A549 (cell line): ENCODE results near the gene INPPL1. TPM values are rescaled to one million over a fixed set of nuclear protein-coding genes. Genes with fewer than 3 reads are reported as not detected.

Source experiments
- ATAC-seq, 2 experiments: fragments of 200-7000 bp in 1 of 2; fragments of >200 bp in 1 of 2; cut with Nextera tagmentation in 1 of 2; cut with Tn5 transposase in 1 of 2; 3 replicates each; pipeline versions ENCODE4 v1.8.0 to v1.9.1; 2018 to 2020; ENCODE audit warnings: mild to moderate bottlenecking in 1 of 2, moderate library complexity in 1 of 2
- CTCF ChIA-PET: fragments of 300-600 bp; sonication (Branson Sonifier 250); formaldehyde crosslinking; extraction: SDS; loops from one replicate; lab custom pipeline; 2021; ENCODE audit warnings: antibody characterized with exemption, inconsistent platforms; lab: Yijun Ruan, JAX
- POLR2A ChIA-PET: fragments of 350-600 bp; formaldehyde crosslinking; extraction: SDS; loops from one replicate; lab custom pipeline; 2021; ENCODE audit warnings: antibody characterized with exemption, inconsistent platforms; lab: Yijun Ruan, JAX
- DNase-seq, 2 experiments: peaks; one replicate each; pipeline versions ENCODE4 v3.0.0 to v3.0.0-alpha.2; 2011 to 2016; ENCODE audit warnings: low read depth in 1 of 2, low spot score in 1 of 2
- FAIRE-seq: peaks from 2 replicates; lab custom pipeline; 2011; peaks lifted over from hg19 to GRCh38; lab: Jason Lieb, UNC
- H3K27ac ChIP-seq, 2 experiments: fragments of >200 bp; sonication (Bioruptor Twin); formaldehyde crosslinking; 3 replicates each; pipeline ENCODE4 v1.5.1; 2016 to 2017
- H3K4me1 ChIP-seq: fragments of >200 bp; sonication (Bioruptor Twin); formaldehyde crosslinking; 3 replicates; pipeline ENCODE4 v1.6.1; 2016
- H3K4me2 ChIP-seq: fragments of >200 bp; sonication (Bioruptor Twin); formaldehyde crosslinking; 3 replicates; pipeline ENCODE4 v1.6.1; 2016
- H3K4me3 ChIP-seq: fragments of >200 bp; sonication (Bioruptor Twin); formaldehyde crosslinking; 3 replicates; pipeline ENCODE4 v1.5.1; 2016
- H3K9me3 ChIP-seq: fragments of >200 bp; sonication (Bioruptor Twin); formaldehyde crosslinking; 3 replicates; pipeline ENCODE4 v1.6.1; 2016
- CBX2 ChIP-seq: fragments of 200-600 bp; sonication (generic); IDR thresholded peaks from 2 replicates; pipeline ENCODE4 v1.6.1; 2016; ENCODE audit warnings: low read depth, mild to moderate bottlenecking, borderline replicate concordance
- CBX8 ChIP-seq: fragments of 200-600 bp; sonication (generic); IDR thresholded peaks from 2 replicates; pipeline ENCODE4 v1.6.1; 2016
- CEBPB ChIP-seq, 2 experiments: fragments of >200 bp in 1 of 2; sonication (Bioruptor Twin) in 1 of 2; formaldehyde crosslinking in 1 of 2; IDR thresholded peaks; 2 replicates each; pipeline ENCODE4 v1.6.1; 2012 to 2016
- CHD2 ChIP-seq: fragments of 150-350 bp; IDR thresholded peaks from 2 replicates; pipeline ENCODE4 v1.6.1; 2014; ENCODE audit warnings: low read length; ENCODE audit not compliant: partially characterized antibody
- CHD4 ChIP-seq: fragments of 200-600 bp; sonication (generic); IDR thresholded peaks from 2 replicates; pipeline ENCODE4 v1.6.1; 2016; ENCODE audit warnings: antibody characterized with exemption, mild to moderate bottlenecking, borderline replicate concordance
- EHMT2 ChIP-seq: fragments of 200-600 bp; sonication (generic); IDR thresholded peaks from 2 replicates; pipeline ENCODE4 v1.6.1; 2016; ENCODE audit warnings: antibody characterized with exemption, low read depth, mild to moderate bottlenecking, moderate library complexity
- ESRRA ChIP-seq: fragments of 150-350 bp; IDR thresholded peaks from 2 replicates; pipeline ENCODE4 v1.6.1; 2014; ENCODE audit warnings: mild to moderate bottlenecking, low read length, borderline replicate concordance
- GATA3 ChIP-seq: IDR thresholded peaks from 2 replicates; pipeline ENCODE4 v1.6.1; 2012; ENCODE audit warnings: borderline replicate concordance
- JUN ChIP-seq, 2 experiments: fragments of >200 bp; sonication (Bioruptor Twin); formaldehyde crosslinking; IDR thresholded peaks; 2 replicates in 1 of 2; 3 replicates in 1 of 2; pipeline ENCODE4 v1.6.1; 2016 to 2017
- KDM1A ChIP-seq: fragments of 200-600 bp; sonication (generic); IDR thresholded peaks from 2 replicates; pipeline ENCODE4 v1.6.1; 2016; ENCODE audit warnings: low read depth, mild to moderate bottlenecking
- MAFK ChIP-seq: fragments of 450-650 bp; IDR thresholded peaks from 2 replicates; pipeline ENCODE4 v1.6.1; 2014; ENCODE audit not compliant: partially characterized antibody
- MYC ChIP-seq: IDR thresholded peaks from 2 replicates; pipeline ENCODE4 v1.6.1; 2012; ENCODE audit warnings: mild to moderate bottlenecking, inconsistent platforms, low read length, improper control_type of control experiment, borderline replicate concordance
- NPAS2 ChIP-seq: fragments of 250-450 bp; sonication (Bioruptor Pico); IDR thresholded peaks from 2 replicates; pipeline ENCODE4 v1.8.0; 2022; ENCODE audit warnings: mild to moderate bottlenecking, moderate library complexity, borderline replicate concordance
- NR3C1 ChIP-seq: fragments of >200 bp; sonication (Bioruptor Twin); formaldehyde crosslinking; IDR thresholded peaks from 3 replicates; pipeline ENCODE4 v1.6.1; 2017
- POLR2A ChIP-seq: IDR thresholded peaks from 2 replicates; pipeline ENCODE4 v1.6.1; 2012; ENCODE audit warnings: mild to moderate bottlenecking, low read length
- POLR2AphosphoS2 ChIP-seq: conservative IDR thresholded peaks from 2 replicates; pipeline ENCODE4 v1.6.1; 2012; ENCODE audit warnings: low read length, improper control_type of control experiment, inconsistent platforms
- RAD21 ChIP-seq, 2 experiments: fragments of >200 bp in 1 of 2; sonication (Bioruptor Twin) in 1 of 2; formaldehyde crosslinking in 1 of 2; IDR thresholded peaks in 1 of 2; conservative IDR thresholded peaks in 1 of 2; 2 replicates in 1 of 2; 3 replicates in 1 of 2; pipeline ENCODE4 v1.6.1; 2012 to 2018; ENCODE audit warnings: inconsistent platforms in 1 of 2
- RARB ChIP-seq: fragments of 250-450 bp; sonication (Bioruptor Pico); IDR thresholded peaks from 2 replicates; pipeline ENCODE4 v1.8.0; 2021; ENCODE audit warnings: mild to moderate bottlenecking, moderate library complexity
- RCOR1 ChIP-seq: fragments of 150-350 bp; IDR thresholded peaks from 2 replicates; pipeline ENCODE4 v1.6.1; 2014; ENCODE audit warnings: antibody characterized with exemption, low read length, low read depth
- SREBF2 ChIP-seq: fragments of 450-650 bp; IDR thresholded peaks from 2 replicates; pipeline ENCODE4 v1.6.1; 2014; ENCODE audit warnings: mild to moderate bottlenecking, moderate library complexity
- TFCP2L1 ChIP-seq: fragments of 250-450 bp; sonication (Bioruptor Pico); IDR thresholded peaks from 2 replicates; pipeline ENCODE4 v1.5.0; 2021; ENCODE audit warnings: mild to moderate bottlenecking
- ZFP36 ChIP-seq: fragments of 450-650 bp; IDR thresholded peaks from 2 replicates; pipeline ENCODE4 v1.6.1; 2014; ENCODE audit warnings: borderline replicate concordance; ENCODE audit not compliant: partially characterized antibody
- ZNF302 ChIP-seq: fragments of 250-450 bp; sonication (Bioruptor Pico); IDR thresholded peaks from 2 replicates; pipeline ENCODE4 v1.9.0; 2021; ENCODE audit warnings: inconsistent platforms, mild to moderate bottlenecking, moderate library complexity
- ZSCAN20 ChIP-seq: fragments of 250-450 bp; sonication (Bioruptor Pico); IDR thresholded peaks from 2 replicates; pipeline ENCODE4 v1.8.0; 2022; ENCODE audit warnings: mild to moderate bottlenecking, moderate library complexity
- WGBS: methylation state at CpG from one replicate; pipeline ENCODE4 v1.1.6; 2017; ENCODE audit errors: missing lambda C conversion rate; 5-methylcytosine and 5-hydroxymethylcytosine counted together
- polyA plus RNA-seq, 4 experiments: library from polyadenylated mRNA; depleted of rRNA in 3 of 4; stranded (reverse); fragments of >200 nt; fragmentation: RNase III in 1 of 4; extraction: RNeasy Plus Mini Kit Qiagen cat#74134 plus additional on column Dnase treatment in 1 of 4; gene quantifications; 2 replicates in 3 of 4; 3 replicates in 1 of 4; pipeline ENCODE4 v1.2.3, GENCODE V29; 2011 to 2017
- TF ChIP-seq, protein P1 (sequence below): IDR thresholded peaks from 2 replicates; pipeline ENCODE4 v1.6.1; 2012
- TF ChIP-seq, protein P2 (sequence below): IDR thresholded peaks from 2 replicates; pipeline ENCODE4 v1.6.1; 2012; ENCODE audit warnings: low read depth, borderline replicate concordance
- TF ChIP-seq, protein P3 (sequence below): fragments of 200-600 bp; sonication (generic); IDR thresholded peaks from 2 replicates; pipeline ENCODE4 v1.6.1; 2016; ENCODE audit warnings: antibody characterized with exemption, mild to moderate bottlenecking, moderate library complexity
- TF ChIP-seq, protein P4 (sequence below): fragments of >200 bp; sonication (Bioruptor Twin); formaldehyde crosslinking; IDR thresholded peaks from 2 replicates; pipeline ENCODE4 v1.6.1; 2016
- TF ChIP-seq, protein P5 (sequence below): fragments of >200 bp; sonication (Bioruptor Twin); formaldehyde crosslinking; IDR thresholded peaks from 3 replicates; pipeline ENCODE4 v1.6.1; 2016
- TF ChIP-seq, protein P6 (sequence below): fragments of >200 bp; sonication (Bioruptor Twin); formaldehyde crosslinking; IDR thresholded peaks from 3 replicates; pipeline ENCODE4 v1.5.1; 2016

Gene INPPL1
- polyA plus RNA-seq, 2 of the 4 experiments (the other 2 are of a cell fraction) = 67.4 to 103 TPM

DNA sequence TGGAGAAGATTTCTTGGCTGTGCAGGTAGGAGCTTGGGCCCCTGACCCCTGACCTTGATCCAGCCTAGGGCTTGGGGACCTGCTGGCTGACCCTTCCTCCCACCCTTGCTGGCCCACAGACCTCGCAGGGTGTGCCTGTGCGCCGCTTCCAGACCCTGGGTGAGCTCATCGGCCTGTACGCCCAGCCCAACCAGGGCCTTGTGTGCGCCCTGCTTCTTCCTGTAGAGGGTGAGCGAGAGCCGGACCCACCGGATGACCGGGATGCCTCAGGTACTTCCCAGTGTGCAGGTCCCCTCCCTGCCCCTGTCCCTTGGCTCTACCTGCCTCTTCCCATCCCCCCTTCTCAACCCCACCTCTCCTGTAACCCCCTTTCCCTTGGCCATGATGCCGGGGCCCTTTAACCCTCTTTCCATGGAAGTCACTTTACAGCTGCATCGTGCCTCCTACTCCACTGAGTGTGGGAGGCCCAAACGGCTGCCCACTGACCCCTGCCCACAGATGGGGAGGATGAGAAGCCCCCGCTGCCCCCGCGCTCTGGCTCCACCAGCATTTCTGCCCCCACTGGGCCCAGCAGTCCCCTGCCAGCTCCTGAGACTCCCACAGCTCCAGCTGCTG lies 3.8 kb downstream of the INPPL1 start:
- DNase-seq (no peak), FAIRE-seq (no peak), ATAC-seq (no peak)
- Histone ChIP-seq H3K4me2 (no peak overlapping the region), H3K27ac (no peak overlapping the region), H3K9me3 (no peaks in the 10 kb centered on the region), H3K4me1 (peaks cover 19% of the 10 kb centered on the region), H3K4me3 (no peak overlapping the region)
- 84% methylated on average over 16 of the region's 16 CpGs for WGBS
- CTCF ChIA-PET = interaction anchor here (1.3 to 9.4 kb wide), 3 partner anchors 9 to 185 kb away, joined by 3 to 83 read pairs (median 4); no protein-coding TSS in a partner anchor
- POLR2A ChIA-PET = interaction anchor here (0.7 kb wide), 1 partner anchor 15 kb away, joined by 3 read pairs; no protein-coding TSS in a partner anchor
- TF ChIP-seq GATA3 = no peak
- no peak for TF ChIP-seq EHMT2
- no peak for TF ChIP-seq NPAS2 (CRISPR knock-in tag)
- no peak for TF ChIP-seq CBX8
- TF ChIP-seq MAFK = no peak
- no peak for TF ChIP-seq POLR2A
- TF ChIP-seq ESRRA = no peak
- TF ChIP-seq ZNF302 (CRISPR knock-in tag) = no peak
- no peak for TF ChIP-seq SREBF2
- no peak for TF ChIP-seq RARB
- TF ChIP-seq TFCP2L1 (CRISPR knock-in tag) = no peak
- TF ChIP-seq ZSCAN20 (CRISPR knock-in tag) = no peak
- TF ChIP-seq NR3C1 = no peak
- no peak for TF ChIP-seq JUN (IDR thresholded peaks at IDR 0.05)
- TF ChIP-seq CEBPB (IDR thresholded peaks at IDR 0.05) = no peak
- no peak for TF ChIP-seq CHD4
- TF ChIP-seq, protein P1, sequence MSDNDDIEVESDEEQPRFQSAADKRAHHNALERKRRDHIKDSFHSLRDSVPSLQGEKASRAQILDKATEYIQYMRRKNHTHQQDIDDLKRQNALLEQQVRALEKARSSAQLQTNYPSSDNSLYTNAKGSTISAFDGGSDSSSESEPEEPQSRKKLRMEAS = no peak
- TF ChIP-seq, protein P2, sequence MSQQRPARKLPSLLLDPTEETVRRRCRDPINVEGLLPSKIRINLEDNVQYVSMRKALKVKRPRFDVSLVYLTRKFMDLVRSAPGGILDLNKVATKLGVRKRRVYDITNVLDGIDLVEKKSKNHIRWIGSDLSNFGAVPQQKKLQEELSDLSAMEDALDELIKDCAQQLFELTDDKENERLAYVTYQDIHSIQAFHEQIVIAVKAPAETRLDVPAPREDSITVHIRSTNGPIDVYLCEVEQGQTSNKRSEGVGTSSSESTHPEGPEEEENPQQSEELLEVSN = no peak
- TF ChIP-seq, protein P3, sequence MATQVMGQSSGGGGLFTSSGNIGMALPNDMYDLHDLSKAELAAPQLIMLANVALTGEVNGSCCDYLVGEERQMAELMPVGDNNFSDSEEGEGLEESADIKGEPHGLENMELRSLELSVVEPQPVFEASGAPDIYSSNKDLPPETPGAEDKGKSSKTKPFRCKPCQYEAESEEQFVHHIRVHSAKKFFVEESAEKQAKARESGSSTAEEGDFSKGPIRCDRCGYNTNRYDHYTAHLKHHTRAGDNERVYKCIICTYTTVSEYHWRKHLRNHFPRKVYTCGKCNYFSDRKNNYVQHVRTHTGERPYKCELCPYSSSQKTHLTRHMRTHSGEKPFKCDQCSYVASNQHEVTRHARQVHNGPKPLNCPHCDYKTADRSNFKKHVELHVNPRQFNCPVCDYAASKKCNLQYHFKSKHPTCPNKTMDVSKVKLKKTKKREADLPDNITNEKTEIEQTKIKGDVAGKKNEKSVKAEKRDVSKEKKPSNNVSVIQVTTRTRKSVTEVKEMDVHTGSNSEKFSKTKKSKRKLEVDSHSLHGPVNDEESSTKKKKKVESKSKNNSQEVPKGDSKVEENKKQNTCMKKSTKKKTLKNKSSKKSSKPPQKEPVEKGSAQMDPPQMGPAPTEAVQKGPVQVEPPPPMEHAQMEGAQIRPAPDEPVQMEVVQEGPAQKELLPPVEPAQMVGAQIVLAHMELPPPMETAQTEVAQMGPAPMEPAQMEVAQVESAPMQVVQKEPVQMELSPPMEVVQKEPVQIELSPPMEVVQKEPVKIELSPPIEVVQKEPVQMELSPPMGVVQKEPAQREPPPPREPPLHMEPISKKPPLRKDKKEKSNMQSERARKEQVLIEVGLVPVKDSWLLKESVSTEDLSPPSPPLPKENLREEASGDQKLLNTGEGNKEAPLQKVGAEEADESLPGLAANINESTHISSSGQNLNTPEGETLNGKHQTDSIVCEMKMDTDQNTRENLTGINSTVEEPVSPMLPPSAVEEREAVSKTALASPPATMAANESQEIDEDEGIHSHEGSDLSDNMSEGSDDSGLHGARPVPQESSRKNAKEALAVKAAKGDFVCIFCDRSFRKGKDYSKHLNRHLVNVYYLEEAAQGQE = no peak

DNA sequence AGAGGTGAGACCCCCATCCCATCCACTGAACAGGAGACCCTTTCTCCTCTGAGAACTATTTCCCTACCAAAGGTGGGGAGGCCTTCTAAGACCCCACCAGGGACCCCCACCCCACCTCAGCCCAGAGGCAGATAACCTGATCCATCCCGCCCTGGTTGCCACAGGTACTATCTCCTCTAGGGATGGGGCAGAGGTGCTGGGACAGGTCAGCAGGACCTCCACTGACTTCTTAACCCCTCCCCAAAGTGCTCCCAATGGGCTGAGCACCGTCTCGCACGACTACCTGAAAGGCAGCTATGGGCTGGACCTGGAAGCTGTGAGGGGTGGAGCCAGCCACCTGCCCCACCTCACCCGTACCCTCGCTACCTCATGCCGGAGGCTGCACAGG lies 4.3 kb downstream of the INPPL1 start:
- no peak for FAIRE-seq
- no peak for DNase-seq
- POLR2A ChIA-PET = no interaction called here
- WGBS = 92% methylated on average over 6 of the region's 7 CpGs
- Histone ChIP-seq H3K4me3 (no peak overlapping the region), H3K9me3 (no peaks in the 10 kb centered on the region), H3K27ac (no peak overlapping the region), H3K4me1 (peaks cover 19% of the 10 kb centered on the region), H3K4me2 (no peak overlapping the region)
- CTCF ChIA-PET = interaction anchor here (1.5 to 9.4 kb wide), 2 partner anchors 8 to 204 kb away, joined by 4 to 83 read pairs; no protein-coding TSS in a partner anchor
- ATAC-seq = no peak
- TF ChIP-seq ZNF302 (CRISPR knock-in tag) = no peak
- TF ChIP-seq, protein P4, sequence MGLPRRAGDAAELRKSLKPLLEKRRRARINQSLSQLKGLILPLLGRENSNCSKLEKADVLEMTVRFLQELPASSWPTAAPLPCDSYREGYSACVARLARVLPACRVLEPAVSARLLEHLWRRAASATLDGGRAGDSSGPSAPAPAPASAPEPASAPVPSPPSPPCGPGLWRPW = no peak
- no peak for TF ChIP-seq CBX2
- TF ChIP-seq, protein P5, sequence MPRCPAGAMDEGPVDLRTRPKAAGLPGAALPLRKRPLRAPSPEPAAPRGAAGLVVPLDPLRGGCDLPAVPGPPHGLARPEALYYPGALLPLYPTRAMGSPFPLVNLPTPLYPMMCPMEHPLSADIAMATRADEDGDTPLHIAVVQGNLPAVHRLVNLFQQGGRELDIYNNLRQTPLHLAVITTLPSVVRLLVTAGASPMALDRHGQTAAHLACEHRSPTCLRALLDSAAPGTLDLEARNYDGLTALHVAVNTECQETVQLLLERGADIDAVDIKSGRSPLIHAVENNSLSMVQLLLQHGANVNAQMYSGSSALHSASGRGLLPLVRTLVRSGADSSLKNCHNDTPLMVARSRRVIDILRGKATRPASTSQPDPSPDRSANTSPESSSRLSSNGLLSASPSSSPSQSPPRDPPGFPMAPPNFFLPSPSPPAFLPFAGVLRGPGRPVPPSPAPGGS = no peak
- no peak for TF ChIP-seq RARB
- TF ChIP-seq EHMT2 = no peak
- no peak for TF ChIP-seq CHD4
- TF ChIP-seq, protein P1 = no peak
- TF ChIP-seq CHD2 = no peak
- no peak for TF ChIP-seq KDM1A
- no peak for TF ChIP-seq GATA3
- TF ChIP-seq, protein P6, sequence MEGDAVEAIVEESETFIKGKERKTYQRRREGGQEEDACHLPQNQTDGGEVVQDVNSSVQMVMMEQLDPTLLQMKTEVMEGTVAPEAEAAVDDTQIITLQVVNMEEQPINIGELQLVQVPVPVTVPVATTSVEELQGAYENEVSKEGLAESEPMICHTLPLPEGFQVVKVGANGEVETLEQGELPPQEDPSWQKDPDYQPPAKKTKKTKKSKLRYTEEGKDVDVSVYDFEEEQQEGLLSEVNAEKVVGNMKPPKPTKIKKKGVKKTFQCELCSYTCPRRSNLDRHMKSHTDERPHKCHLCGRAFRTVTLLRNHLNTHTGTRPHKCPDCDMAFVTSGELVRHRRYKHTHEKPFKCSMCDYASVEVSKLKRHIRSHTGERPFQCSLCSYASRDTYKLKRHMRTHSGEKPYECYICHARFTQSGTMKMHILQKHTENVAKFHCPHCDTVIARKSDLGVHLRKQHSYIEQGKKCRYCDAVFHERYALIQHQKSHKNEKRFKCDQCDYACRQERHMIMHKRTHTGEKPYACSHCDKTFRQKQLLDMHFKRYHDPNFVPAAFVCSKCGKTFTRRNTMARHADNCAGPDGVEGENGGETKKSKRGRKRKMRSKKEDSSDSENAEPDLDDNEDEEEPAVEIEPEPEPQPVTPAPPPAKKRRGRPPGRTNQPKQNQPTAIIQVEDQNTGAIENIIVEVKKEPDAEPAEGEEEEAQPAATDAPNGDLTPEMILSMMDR = no peak
- no peak for TF ChIP-seq ZFP36
- no peak for TF ChIP-seq MAFK
- no peak for TF ChIP-seq MYC
- no peak for TF ChIP-seq RCOR1
- TF ChIP-seq RAD21 (conservative IDR thresholded peaks at IDR 0.05 in 1 of 2, IDR thresholded peaks at IDR 0.05 in 1 of 2) = no peak
- TF ChIP-seq POLR2AphosphoS2 = no peak
